Endodermal cell (in vitro differentiated cells): ENCODE results near the gene L3HYPDH. TPM values are rescaled to one million over a fixed set of nuclear protein-coding genes. Genes with fewer than 3 reads are reported as not detected.
A peak's percentile ranks its signal among the peaks of the same experiment; 100 is the strongest.

Experiments
- DNase-seq: peaks from one replicate; pipeline ENCODE4 v3.0.0-alpha.2; 2017
- H3K27ac ChIP-seq: 2 replicates; pipeline ENCODE4 v1.5.1; 2013; ENCODE audit warnings: mild to moderate bottlenecking, low read depth, low read length, moderate library complexity
- H3K27me3 ChIP-seq: 2 replicates; pipeline ENCODE4 v1.6.1; 2013; ENCODE audit warnings: mild to moderate bottlenecking, low read length, moderate library complexity; ENCODE audit not compliant: insufficient read depth, control insufficient read depth, poor library complexity, severe bottlenecking
- H3K36me3 ChIP-seq: 2 replicates; pipeline ENCODE4 v1.7.0; 2013; ENCODE audit warnings: mild to moderate bottlenecking, low read length, moderate library complexity; ENCODE audit not compliant: control insufficient read depth, insufficient read depth
- H3K4me1 ChIP-seq: one replicate; pipeline ENCODE4 v1.7.0; 2013; ENCODE audit warnings: low read length; ENCODE audit not compliant: control insufficient read depth, insufficient read depth
- H3K4me3 ChIP-seq: 2 replicates; pipeline ENCODE4 v1.5.1; 2013; ENCODE audit warnings: mild to moderate bottlenecking, low read length, moderate library complexity
- H3K9ac ChIP-seq: 2 replicates; pipeline ENCODE4 v1.6.1; 2013; ENCODE audit warnings: mild to moderate bottlenecking, low read length, moderate library complexity; ENCODE audit not compliant: poor library complexity, severe bottlenecking; ENCODE audit errors: extremely low read depth
- H3K9me3 ChIP-seq: 2 replicates; pipeline ENCODE4 v1.6.1; 2013; ENCODE audit warnings: mild to moderate bottlenecking, low read length, moderate library complexity; ENCODE audit not compliant: control insufficient read depth
- H3K27ac Mint-ChIP-seq: 2 replicates; pipeline ENCODE4 v1.8.0; 2020; ENCODE audit warnings: mixed read lengths
- H3K27me3 Mint-ChIP-seq: 2 replicates; pipeline ENCODE4 v1.8.0; 2021; ENCODE audit warnings: mild to moderate bottlenecking, mixed read lengths; ENCODE audit not compliant: insufficient read depth
- H3K36me3 Mint-ChIP-seq: 2 replicates; pipeline ENCODE4 v1.8.0; 2020; ENCODE audit warnings: low read depth, mixed read lengths
- H3K4me1 Mint-ChIP-seq: 2 replicates; pipeline ENCODE4 v1.8.0; 2020; ENCODE audit warnings: mixed read lengths
- H3K4me3 Mint-ChIP-seq: 2 replicates; pipeline ENCODE4 v1.8.0; 2020; ENCODE audit warnings: mild to moderate bottlenecking, moderate library complexity, mixed read lengths
- H3K9me3 Mint-ChIP-seq: 2 replicates; pipeline ENCODE4 v1.8.0; 2020; ENCODE audit warnings: mild to moderate bottlenecking, mixed read lengths
- WGBS, 2 experiments: methylation state at CpG; one replicate each; pipeline versions ENCODE4 v1.1.5 to v1.1.7; 2013; ENCODE audit warnings: missing lambda C conversion rate in 2 of 2, mixed read lengths in 1 of 2; ENCODE audit not compliant: insufficient coverage in 1 of 2, insufficient read length in 1 of 2; 5-methylcytosine and 5-hydroxymethylcytosine counted together
- long read RNA-seq, 4 experiments: library from polyadenylated mRNA in 2 of 4; library from RNA in 1 of 4; library from capped mRNA in 1 of 4; stranded (forward) in 3 of 4; unstranded in 1 of 4; transcript quantifications; one replicate each; pipeline ENCODE4 v2.0.0, GENCODE V29; 2020 to 2021; ENCODE audit warnings: inconsistent platforms in 1 of 4
- polyA plus RNA-seq, 2 experiments: library from polyadenylated mRNA; stranded (reverse); fragments of 50-300 nt; gene quantifications; one replicate each; pipeline ENCODE4 v1.2.3, GENCODE V29; 2013
- total RNA-seq, 2 donors: library from RNA; stranded (reverse); fragmentation: NEBNext Ultra II Directional in 1 of 2; extraction: Animal tissue kit (Norgen Biotek cat#: 25700) in 1 of 2; gene quantifications; 2 replicates in 1 of 2; 3 replicates in 1 of 2; pipeline ENCODE4 v1.2.1, GENCODE V29; 2021
- TF ChIP-seq, protein P1 (sequence below): fragments of 200-600 bp; sonication (generic); conservative IDR thresholded peaks from 2 replicates; pipeline ENCODE4 v1.5.0; 2021; ENCODE audit warnings: antibody characterized with exemption, mild to moderate bottlenecking

The L3HYPDH gene
- 10 to 100 TPM; 24.7 to 30.3 TPM for total RNA-seq
- 15.1 TPM for polyA plus RNA-seq (2013, experiment 1 of 2)
- polyA plus RNA-seq (2013, experiment 2 of 2): 14.0 TPM
- long read RNA-seq, experiment 1: 0 reads
- long read RNA-seq, experiment 2, partial matches to known transcripts: 1 of 12 reads
- long read RNA-seq, experiment 2, other reads (novel, unspliced or antisense): 7 of 12 reads
- long read RNA-seq, experiment 3, partial matches to known transcripts: 4 of 35 reads
- long read RNA-seq, experiment 3, other reads (novel, unspliced or antisense): 23 of 35 reads
- long read RNA-seq, experiment 4, partial matches to known transcripts: 0 of 3 reads
- long read RNA-seq, experiment 4, other reads (novel, unspliced or antisense): 3 of 3 reads

DNA sequence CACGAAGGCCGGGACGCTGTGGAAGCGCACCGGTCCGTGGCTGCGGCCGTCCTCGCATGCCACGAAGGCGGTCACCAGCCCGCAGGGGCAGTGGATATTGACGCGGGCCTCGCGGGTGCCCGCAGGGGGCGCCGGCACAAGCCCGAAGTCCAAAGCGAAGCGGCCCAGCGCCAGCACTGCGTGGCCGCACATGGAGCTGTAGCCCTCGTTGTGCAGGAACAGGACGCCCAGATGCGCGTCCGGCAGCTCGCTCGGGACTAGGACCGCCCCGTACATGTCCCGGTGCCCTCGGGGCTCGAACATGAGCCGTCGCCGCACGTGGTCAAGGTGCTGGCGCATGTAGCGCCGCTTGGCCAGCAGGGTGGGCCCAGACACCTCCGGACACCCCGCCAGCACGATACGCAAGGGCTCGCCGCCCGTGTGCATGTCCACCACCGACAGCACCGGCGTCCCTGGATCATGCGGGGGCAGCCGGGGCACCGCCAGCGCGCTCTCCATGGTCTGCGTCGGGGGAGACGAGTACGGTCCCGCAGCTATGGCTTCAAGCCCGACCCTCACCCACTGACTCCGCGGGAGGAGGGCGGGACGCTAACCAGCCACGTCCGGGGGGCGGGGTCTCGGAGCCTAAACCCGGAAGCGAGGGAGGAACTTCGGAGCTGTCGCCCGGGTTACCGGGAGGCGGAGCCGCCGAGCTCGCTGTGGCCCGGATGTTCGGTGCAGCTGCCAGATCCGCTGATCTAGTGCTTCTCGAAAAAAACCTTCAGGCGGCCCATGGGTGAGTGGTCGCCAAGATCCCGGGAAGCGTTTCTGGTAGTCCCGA lies at the start of gene L3HYPDH, which contains the start of gene JKAMP:
Gene L3HYPDH, minus strand, starts transcription at position 590 of the 820 bp plus-strand sequence. Its CDS starts 92 bp downstream, at position 498.
Gene JKAMP, plus strand, starts transcription at position 699 of the 820 bp plus-strand sequence. Its CDS starts 73 bp downstream, at position 772.
- Mint-ChIP-seq H3K27ac (peak within 1 kb of the TSS; percentile 91), H3K36me3 (peaks cover 18% of the 10 kb centered on the region), H3K9me3 (no peaks in the 10 kb centered on the region), H3K27me3 (no peaks in the 10 kb centered on the region), H3K4me1 (peaks cover 25% of the 10 kb centered on the region), H3K4me3 (peak within 1 kb of the TSS; percentile 78)
- Histone ChIP-seq H3K4me1 (peaks cover 9% of the 10 kb centered on the region), H3K36me3 (peaks cover 18% of the 10 kb centered on the region), H3K9me3 (no peaks in the 10 kb centered on the region), H3K9ac (peak within 1 kb of the TSS; percentile 82), H3K27ac (peak within 1 kb of the TSS; percentile 95), H3K27me3 (no peaks in the 10 kb centered on the region), H3K4me3 (peak within 1 kb of the TSS; percentile 99)
- TF ChIP-seq, protein P1, sequence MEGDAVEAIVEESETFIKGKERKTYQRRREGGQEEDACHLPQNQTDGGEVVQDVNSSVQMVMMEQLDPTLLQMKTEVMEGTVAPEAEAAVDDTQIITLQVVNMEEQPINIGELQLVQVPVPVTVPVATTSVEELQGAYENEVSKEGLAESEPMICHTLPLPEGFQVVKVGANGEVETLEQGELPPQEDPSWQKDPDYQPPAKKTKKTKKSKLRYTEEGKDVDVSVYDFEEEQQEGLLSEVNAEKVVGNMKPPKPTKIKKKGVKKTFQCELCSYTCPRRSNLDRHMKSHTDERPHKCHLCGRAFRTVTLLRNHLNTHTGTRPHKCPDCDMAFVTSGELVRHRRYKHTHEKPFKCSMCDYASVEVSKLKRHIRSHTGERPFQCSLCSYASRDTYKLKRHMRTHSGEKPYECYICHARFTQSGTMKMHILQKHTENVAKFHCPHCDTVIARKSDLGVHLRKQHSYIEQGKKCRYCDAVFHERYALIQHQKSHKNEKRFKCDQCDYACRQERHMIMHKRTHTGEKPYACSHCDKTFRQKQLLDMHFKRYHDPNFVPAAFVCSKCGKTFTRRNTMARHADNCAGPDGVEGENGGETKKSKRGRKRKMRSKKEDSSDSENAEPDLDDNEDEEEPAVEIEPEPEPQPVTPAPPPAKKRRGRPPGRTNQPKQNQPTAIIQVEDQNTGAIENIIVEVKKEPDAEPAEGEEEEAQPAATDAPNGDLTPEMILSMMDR: peak; percentile 75
- peak; percentile 99 for DNase-seq
- WGBS, 2 experiments: 0% methylated on average over 32 to 92 of the region's 92 CpGs

DNA sequence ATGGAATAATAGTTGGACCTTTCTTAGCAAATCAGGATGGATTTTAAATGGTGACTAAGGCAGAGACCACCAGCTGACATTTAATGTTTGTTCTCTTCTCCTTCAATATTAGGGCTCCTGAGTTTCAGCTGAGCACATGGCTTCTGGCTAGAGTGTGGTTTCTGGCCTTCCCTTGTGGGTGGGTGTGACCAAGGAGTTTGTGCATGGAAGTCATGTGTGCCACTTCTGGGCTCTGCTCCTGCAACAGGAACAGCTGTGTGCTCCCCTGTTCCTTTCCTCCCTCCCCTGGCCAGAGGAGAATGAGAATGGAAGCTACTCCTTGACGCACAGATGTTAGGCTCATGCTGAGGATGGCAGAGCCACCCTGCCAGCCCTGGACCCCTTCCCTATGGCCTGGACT lies 48.2 kb upstream of the L3HYPDH start:
- WGBS, 2 experiments: 91% methylated on average over 1 of the region's 1 CpG; no CpG with 5 or more reads in 1 of the 2 experiments
- Histone ChIP-seq H3K27me3 (no peaks in the 10 kb centered on the region), H3K27ac (no peak overlapping the region), H3K36me3 (no peaks in the 10 kb centered on the region), H3K9me3 (no peaks in the 10 kb centered on the region), H3K4me3 (no peak overlapping the region), H3K9ac (no peak overlapping the region), H3K4me1 (peaks cover 3% of the 10 kb centered on the region)
- TF ChIP-seq, protein P1: no peak
- DNase-seq: no peak
- H3K4me3 Mint-ChIP-seq: no peak overlapping the region
- H3K36me3 Mint-ChIP-seq: no peaks in the 10 kb centered on the region
- H3K27ac Mint-ChIP-seq: no peak overlapping the region
- H3K27me3 Mint-ChIP-seq: no peaks in the 10 kb centered on the region
- no peaks in the 10 kb centered on the region for H3K9me3 Mint-ChIP-seq
- peaks cover 5% of the 10 kb centered on the region for H3K4me1 Mint-ChIP-seq

GRCh38 chr14:59530349-59530748 lies 46.1 kb upstream of the L3HYPDH start:
- H3K4me1 ChIP-seq: peaks cover 3% of the 10 kb centered on the region
- H3K9me3 ChIP-seq: no peaks in the 10 kb centered on the region
- peaks cover 5% of the 10 kb centered on the region for H3K4me1 Mint-ChIP-seq
- no peaks in the 10 kb centered on the region for H3K9me3 Mint-ChIP-seq
- DNase-seq: no peak
- TF ChIP-seq, protein P1: no peak
- H3K27me3 Mint-ChIP-seq: no peaks in the 10 kb centered on the region
- H3K27ac ChIP-seq: no peak overlapping the region
- no peaks in the 10 kb centered on the region for H3K36me3 ChIP-seq
- no peak overlapping the region for H3K27ac Mint-ChIP-seq
- no peaks in the 10 kb centered on the region for H3K27me3 ChIP-seq
- H3K36me3 Mint-ChIP-seq: no peaks in the 10 kb centered on the region
- no peak overlapping the region for H3K4me3 Mint-ChIP-seq
- H3K9ac ChIP-seq: no peak overlapping the region
- no peak overlapping the region for H3K4me3 ChIP-seq
